ENCODE measurements around the gene SLC39A11.

Gene SLC39A11

GRCh38 chr17:72862276-72862999, 230.1 kb downstream of the SLC39A11 start:
- Histone ChIP-seq H3K27me3 (replicated peaks) (no peaks in the 10 kb centered on the region), H3K36me3 (replicated peaks) (no peaks in the 10 kb centered on the region), H3K27ac (no peak overlapping the region), H3K4me3 (ENCODE audit: low read depth, low read length) (no peak overlapping the region)
- TF ChIP-seq CTCF (IDR thresholded peaks at IDR 0.05; ENCODE audit: low read depth, low read length, missing control alignments): no peak
- in situ Hi-C loops (cut with HindIII; ENCODE audit: low pct_ligation_motif_present, low sequenced_read_pairs): no loop called here
- DNase-seq: no peak

- in situ Hi-C loops (cut with HindIII; ENCODE audit: low pct_ligation_motif_present, low sequenced_read_pairs): no loop called here
- Histone ChIP-seq H3K27ac (no peak overlapping the region), H3K36me3 (replicated peaks) (no peaks in the 10 kb centered on the region), H3K4me3 (ENCODE audit: low read depth, low read length) (no peak overlapping the region), H3K27me3 (replicated peaks) (no peaks in the 10 kb centered on the region)
- no peak for DNase-seq
- TF ChIP-seq CTCF (IDR thresholded peaks at IDR 0.05; ENCODE audit: low read depth, low read length, missing control alignments): no peak
Observed at GRCh38 chr17:72861811-72862210, 230.7 kb downstream of the SLC39A11 start.

GRCh38 chr17:72860778-72861177, 231.7 kb downstream of the SLC39A11 start:
- no peak overlapping the region for H3K4me3 ChIP-seq (ENCODE audit: low read depth, low read length)
- in situ Hi-C loops (cut with HindIII; ENCODE audit: low pct_ligation_motif_present, low sequenced_read_pairs): no loop called here
- no peak for TF ChIP-seq CTCF (IDR thresholded peaks at IDR 0.05; ENCODE audit: low read depth, low read length, missing control alignments)
- no peaks in the 10 kb centered on the region for H3K27me3 ChIP-seq (replicated peaks)
- DNase-seq: no peak
- no peak overlapping the region for H3K27ac ChIP-seq
- H3K36me3 ChIP-seq (replicated peaks): no peaks in the 10 kb centered on the region

GRCh38 chr17:72858826-72859495, 233.5 kb downstream of the SLC39A11 start:
- in situ Hi-C loops (cut with HindIII; ENCODE audit: low pct_ligation_motif_present, low sequenced_read_pairs): no loop called here
- Histone ChIP-seq H3K4me3 (ENCODE audit: low read depth, low read length) (no peak overlapping the region), H3K27me3 (replicated peaks) (no peaks in the 10 kb centered on the region), H3K36me3 (replicated peaks) (no peaks in the 10 kb centered on the region), H3K27ac (no peak overlapping the region)
- TF ChIP-seq CTCF (IDR thresholded peaks at IDR 0.05; ENCODE audit: low read depth, low read length, missing control alignments): no peak
- no peak for DNase-seq

GRCh38 chr17:72853440-72854415, 238.8 kb downstream of the SLC39A11 start:
- in situ Hi-C loops (cut with HindIII; ENCODE audit: low pct_ligation_motif_present, low sequenced_read_pairs): no loop called here
- no peak for DNase-seq
- Histone ChIP-seq H3K4me3 (ENCODE audit: low read depth, low read length) (no peak overlapping the region), H3K27me3 (replicated peaks) (no peaks in the 10 kb centered on the region), H3K27ac (no peak overlapping the region), H3K36me3 (replicated peaks) (no peaks in the 10 kb centered on the region)
- no peak for TF ChIP-seq CTCF (IDR thresholded peaks at IDR 0.05; ENCODE audit: low read depth, low read length, missing control alignments)
